HCT116 (cell line): ENCODE data around the gene SNTB2. TPM values are rescaled to one million over a fixed set of nuclear protein-coding genes. Genes with fewer than 3 reads are reported as not detected.

Experiments used
- ATAC-seq: fragments of 200-7000 bp; cut with Tn5 transposase; 2 replicates; pipeline ENCODE4 v1.9.1; 2020; ENCODE audit warnings: mild to moderate bottlenecking, moderate library complexity
- BruUV-seq: library from RNA; stranded (reverse); fragments of 400-500 nt; replicated peaks from 2 replicates; lab custom pipeline; 2021; lab: Mats Ljungman, UMichigan
- CTCF ChIA-PET: fragments of 300-600 bp; sonication (Branson Sonifier 250); formaldehyde crosslinking; loops from one replicate; lab custom pipeline; 2021; ENCODE audit warnings: antibody characterized with exemption; lab: Charles Lee
- POLR2A ChIA-PET: fragments of 300-600, 350-600 bp; sonication (Branson Sonifier 250); formaldehyde crosslinking; loops from one replicate; lab custom pipeline; 2021; ENCODE audit warnings: antibody characterized with exemption; lab: Charles Lee
- RAD21 ChIA-PET, 2 experiments: fragments of 300-600 bp; sonication (Branson Sonifier 250); formaldehyde crosslinking; loops; one replicate each; lab custom pipeline; 2023; ENCODE audit warnings: low total read pairs in 2 of 2; ENCODE audit not compliant: uncharacterized antibody in 2 of 2, unreplicated experiment in 2 of 2, low non-redundant PET in 1 of 2; lab: Charles Lee
- DNase-seq: peaks from one replicate; pipeline ENCODE4 v3.0.0-alpha.2; 2010; ENCODE audit warnings: low read depth, low spot score
- H2AFZ ChIP-seq: fragments of 200-600 bp; shearing (Covaris generic), sonication (generic); 2 replicates; pipeline ENCODE4 v1.6.1; 2017; ENCODE audit warnings: low read depth, mixed run types, mixed read lengths, antibody characterized with exemption, low read length; ENCODE audit not compliant: poor library complexity, severe bottlenecking
- H3K27ac ChIP-seq: 2 replicates; pipeline ENCODE4 v1.5.1; 2012; ENCODE audit warnings: low read depth, low read length
- H3K27me3 ChIP-seq: fragments of 200-600 bp; sonication (generic); 2 replicates; pipeline ENCODE4 v1.6.1; 2016; ENCODE audit warnings: mixed run types, low read length, mixed read lengths; ENCODE audit not compliant: insufficient read depth
- H3K36me3 ChIP-seq, 2 experiments: fragments of 200-500 bp in 1 of 2; fragments of 200-600 bp in 1 of 2; sonication (Bioruptor generic) in 1 of 2; sonication (generic) in 1 of 2; 2 replicates each; pipeline versions ENCODE4 v1.5.1 to v1.6.1; 2014 to 2016; ENCODE audit warnings: low read length in 2 of 2, inconsistent platforms in 1 of 2, mixed read lengths in 1 of 2, mixed run types in 1 of 2; ENCODE audit not compliant: insufficient read depth in 2 of 2, control insufficient read depth in 1 of 2
- H3K4me1 ChIP-seq, 2 experiments: fragments of 200-600 bp in 1 of 2; sonication (generic) in 1 of 2; 2 replicates each; pipeline versions ENCODE4 v1.5.1 to v1.6.1; 2012 to 2017; ENCODE audit warnings: low read length in 2 of 2, inconsistent platforms in 1 of 2, mild to moderate bottlenecking in 1 of 2, mixed read lengths in 1 of 2, mixed run types in 1 of 2, moderate library complexity in 1 of 2; ENCODE audit not compliant: insufficient read depth in 2 of 2, control insufficient read depth in 1 of 2
- H3K4me2 ChIP-seq: fragments of 200-600 bp; sonication (generic); 2 replicates; pipeline ENCODE4 v1.6.1; 2017; ENCODE audit warnings: mixed run types, low read length, mixed read lengths
- H3K4me3 ChIP-seq, 2 experiments: fragments of 200-600 bp in 1 of 2; sonication (generic) in 1 of 2; replicated peaks in 1 of 2; 2 replicates each; pipeline ENCODE4 v1.5.1; 2011 to 2016; ENCODE audit warnings: low read length in 2 of 2, control low read depth in 1 of 2, low read depth in 1 of 2, mild to moderate bottlenecking in 1 of 2, mixed read lengths in 1 of 2, mixed run types in 1 of 2
- H3K79me2 ChIP-seq: fragments of 200-600 bp; sonication (generic); 2 replicates; pipeline ENCODE4 v1.6.1; 2017; ENCODE audit warnings: mild to moderate bottlenecking, mixed run types, low read length, moderate library complexity, mixed read lengths; ENCODE audit not compliant: insufficient read depth
- H3K9ac ChIP-seq: fragments of 200-600 bp; sonication (generic); 2 replicates; pipeline ENCODE4 v1.6.1; 2016; ENCODE audit warnings: low read length, mixed read lengths
- H3K9me2 ChIP-seq: fragments of 200-600 bp; sonication (generic), shearing (Covaris generic); 2 replicates; pipeline ENCODE4 v1.6.1; 2017; ENCODE audit warnings: mixed run types, mild to moderate bottlenecking, moderate library complexity; ENCODE audit not compliant: insufficient read depth
- H3K9me3 ChIP-seq, 2 experiments: fragments of 200-500 bp in 1 of 2; fragments of 200-600 bp in 1 of 2; sonication (Bioruptor generic) in 1 of 2; sonication (generic) in 1 of 2; 2 replicates each; pipeline ENCODE4 v1.6.1; 2014 to 2017; ENCODE audit warnings: low read length in 2 of 2, mixed read lengths in 2 of 2, inconsistent platforms in 1 of 2, low read depth in 1 of 2, mild to moderate bottlenecking in 1 of 2, mixed run types in 1 of 2, moderate library complexity in 1 of 2; ENCODE audit not compliant: control insufficient read depth in 1 of 2, insufficient read depth in 1 of 2
- H4K20me1 ChIP-seq: fragments of 200-600 bp; sonication (generic), shearing (Covaris generic); 2 replicates; pipeline ENCODE4 v1.6.1; 2017; ENCODE audit warnings: mixed run types, mild to moderate bottlenecking, moderate library complexity; ENCODE audit not compliant: insufficient read depth
- ATF3 ChIP-seq: IDR thresholded peaks from 2 replicates; pipeline ENCODE4 v1.6.1; 2012
- CBX3 ChIP-seq: IDR thresholded peaks from 2 replicates; pipeline ENCODE4 v1.6.1; 2012; ENCODE audit warnings: low read depth
- CEBPB ChIP-seq: IDR thresholded peaks from 2 replicates; pipeline ENCODE4 v1.6.1; 2012; ENCODE audit warnings: low read depth
- EGR1 ChIP-seq: IDR thresholded peaks from 2 replicates; pipeline ENCODE4 v1.6.1; 2012; ENCODE audit warnings: low read depth
- ELF1 ChIP-seq: IDR thresholded peaks from 2 replicates; pipeline ENCODE4 v1.6.1; 2012; ENCODE audit warnings: low read depth, borderline replicate concordance
- EZH2 ChIP-seq: fragments of 200-600 bp; sonication (generic); IDR thresholded peaks from 2 replicates; pipeline ENCODE4 v1.6.1; 2017; ENCODE audit warnings: antibody characterized with exemption, mixed run types
- EZH2phosphoT487 ChIP-seq: fragments of 200-600 bp; IDR thresholded peaks from 2 replicates; pipeline ENCODE4 v1.6.1; 2018; ENCODE audit warnings: antibody characterized with exemption, borderline replicate concordance
- JUND ChIP-seq: IDR thresholded peaks from 2 replicates; pipeline ENCODE4 v1.6.1; 2012
- MAX ChIP-seq: IDR thresholded peaks from 2 replicates; pipeline ENCODE4 v1.6.1; 2012
- POLR2A ChIP-seq: IDR thresholded peaks from 2 replicates; pipeline ENCODE4 v1.7.0; 2011; ENCODE audit warnings: borderline replicate concordance; ENCODE audit not compliant: insufficient read depth, insufficient read length; ENCODE audit errors: extremely low read depth
- POLR2AphosphoS5 ChIP-seq: IDR thresholded peaks from 2 replicates; pipeline ENCODE4 v1.6.1; 2011; ENCODE audit warnings: mild to moderate bottlenecking, low read depth, low read length, moderate library complexity
- REST ChIP-seq: IDR thresholded peaks from 2 replicates; pipeline ENCODE4 v1.6.1; 2012; ENCODE audit warnings: low read depth
- SIN3A ChIP-seq: IDR thresholded peaks from 2 replicates; pipeline ENCODE4 v1.6.1; 2012; ENCODE audit warnings: low read depth
- SP1 ChIP-seq: IDR thresholded peaks from 2 replicates; pipeline ENCODE4 v1.6.1; 2012; ENCODE audit warnings: low read depth
- SRF ChIP-seq: IDR thresholded peaks from 2 replicates; pipeline ENCODE4 v1.6.1; 2012; ENCODE audit warnings: low read depth
- TCF7L2 ChIP-seq: IDR thresholded peaks from 2 replicates; pipeline ENCODE4 v1.7.0; 2011; ENCODE audit warnings: borderline replicate concordance, inconsistent platforms; ENCODE audit not compliant: insufficient read depth, insufficient read length; ENCODE audit errors: extremely low read depth
- ZFX ChIP-seq: fragments of 450-650 bp; IDR thresholded peaks from 2 replicates; pipeline ENCODE4 v1.6.1; 2017
- intact Hi-C: fragments of 100-400 bp; cut with micrococcal nuclease; formaldehyde crosslinking; loops from 2 replicates; pipeline ENCODE4 v1.10.0; 2022
- total RNA-seq: library from RNA; stranded (reverse); gene quantifications from one replicate; pipeline ENCODE4 v1.2.1, GENCODE V29; 2021; ENCODE audit not compliant: unreplicated experiment
- TF ChIP-seq, protein P1 (sequence below): IDR thresholded peaks from 2 replicates; pipeline ENCODE4 v1.6.1; 2011; ENCODE audit warnings: mild to moderate bottlenecking, low read length, moderate library complexity; ENCODE audit not compliant: insufficient replicate concordance; ENCODE audit errors: extremely low read depth
- TF ChIP-seq, protein P2 (sequence below), 3 experiments: fragments of 200-600 bp in 1 of 3; sonication (generic) in 1 of 3; IDR thresholded peaks in 2 of 3; conservative IDR thresholded peaks in 1 of 3; 2 replicates each; pipeline ENCODE4 v1.5.1; 2012 to 2017; ENCODE audit warnings: low read depth in 2 of 3, low read length in 2 of 3, antibody characterized with exemption in 1 of 3, borderline replicate concordance in 1 of 3, control low read depth in 1 of 3, mild to moderate bottlenecking in 1 of 3, mixed read lengths in 1 of 3, mixed run types in 1 of 3, moderate library complexity in 1 of 3; ENCODE audit not compliant: insufficient read depth in 1 of 3

Gene SNTB2
- total RNA-seq, 1 experiment from 2014 or later: 38.1 TPM

- no peaks in the 10 kb centered on the region for H3K9me3 ChIP-seq
- peaks cover 49 to 71% of the 10 kb centered on the region in 2 experiments for H3K36me3 ChIP-seq
- POLR2A ChIA-PET: no interaction called here
- no peak overlapping the region for H2AFZ ChIP-seq
- H3K9me2 ChIP-seq: no peaks in the 10 kb centered on the region
- H3K9ac ChIP-seq: no peak overlapping the region
- H4K20me1 ChIP-seq: peaks cover 3% of the 10 kb centered on the region; the same call in 1 of the 2 replicates
- CTCF ChIA-PET: no interaction called here
- no peaks in the 10 kb centered on the region; a peak in 1 of 4 replicates for H3K4me1 ChIP-seq
- no peak overlapping the region for H3K4me3 ChIP-seq
- DNase-seq (no peak), ATAC-seq (no peak)
- BruUV-seq: no TSS peak
- RAD21 ChIA-PET: no interaction called here
- H3K79me2 ChIP-seq: peaks cover 30% of the 10 kb centered on the region; the same call in 1 of the 2 replicates
- no peak overlapping the region for H3K27ac ChIP-seq
- H3K27me3 ChIP-seq: no peaks in the 10 kb centered on the region
- TF ChIP-seq ZFX: no peak
- no peak for TF ChIP-seq EZH2phosphoT487
- TF ChIP-seq, protein P1, sequence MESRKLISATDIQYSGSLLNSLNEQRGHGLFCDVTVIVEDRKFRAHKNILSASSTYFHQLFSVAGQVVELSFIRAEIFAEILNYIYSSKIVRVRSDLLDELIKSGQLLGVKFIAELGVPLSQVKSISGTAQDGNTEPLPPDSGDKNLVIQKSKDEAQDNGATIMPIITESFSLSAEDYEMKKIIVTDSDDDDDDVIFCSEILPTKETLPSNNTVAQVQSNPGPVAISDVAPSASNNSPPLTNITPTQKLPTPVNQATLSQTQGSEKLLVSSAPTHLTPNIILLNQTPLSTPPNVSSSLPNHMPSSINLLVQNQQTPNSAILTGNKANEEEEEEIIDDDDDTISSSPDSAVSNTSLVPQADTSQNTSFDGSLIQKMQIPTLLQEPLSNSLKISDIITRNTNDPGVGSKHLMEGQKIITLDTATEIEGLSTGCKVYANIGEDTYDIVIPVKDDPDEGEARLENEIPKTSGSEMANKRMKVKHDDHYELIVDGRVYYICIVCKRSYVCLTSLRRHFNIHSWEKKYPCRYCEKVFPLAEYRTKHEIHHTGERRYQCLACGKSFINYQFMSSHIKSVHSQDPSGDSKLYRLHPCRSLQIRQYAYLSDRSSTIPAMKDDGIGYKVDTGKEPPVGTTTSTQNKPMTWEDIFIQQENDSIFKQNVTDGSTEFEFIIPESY: no peak
- TF ChIP-seq JUND: no peak
- no peak for TF ChIP-seq ELF1
- TF ChIP-seq EZH2: no peak
- TF ChIP-seq POLR2A: no peak
- TF ChIP-seq SP1: no peak
- no peak for TF ChIP-seq POLR2AphosphoS5
- no peak for TF ChIP-seq CBX3
- TF ChIP-seq REST: no peak
- no peak for TF ChIP-seq EGR1
- TF ChIP-seq SIN3A: no peak
- no peak for TF ChIP-seq SRF
- TF ChIP-seq, protein P2, sequence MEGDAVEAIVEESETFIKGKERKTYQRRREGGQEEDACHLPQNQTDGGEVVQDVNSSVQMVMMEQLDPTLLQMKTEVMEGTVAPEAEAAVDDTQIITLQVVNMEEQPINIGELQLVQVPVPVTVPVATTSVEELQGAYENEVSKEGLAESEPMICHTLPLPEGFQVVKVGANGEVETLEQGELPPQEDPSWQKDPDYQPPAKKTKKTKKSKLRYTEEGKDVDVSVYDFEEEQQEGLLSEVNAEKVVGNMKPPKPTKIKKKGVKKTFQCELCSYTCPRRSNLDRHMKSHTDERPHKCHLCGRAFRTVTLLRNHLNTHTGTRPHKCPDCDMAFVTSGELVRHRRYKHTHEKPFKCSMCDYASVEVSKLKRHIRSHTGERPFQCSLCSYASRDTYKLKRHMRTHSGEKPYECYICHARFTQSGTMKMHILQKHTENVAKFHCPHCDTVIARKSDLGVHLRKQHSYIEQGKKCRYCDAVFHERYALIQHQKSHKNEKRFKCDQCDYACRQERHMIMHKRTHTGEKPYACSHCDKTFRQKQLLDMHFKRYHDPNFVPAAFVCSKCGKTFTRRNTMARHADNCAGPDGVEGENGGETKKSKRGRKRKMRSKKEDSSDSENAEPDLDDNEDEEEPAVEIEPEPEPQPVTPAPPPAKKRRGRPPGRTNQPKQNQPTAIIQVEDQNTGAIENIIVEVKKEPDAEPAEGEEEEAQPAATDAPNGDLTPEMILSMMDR (IDR thresholded peaks at IDR 0.05 in 2 of 3, conservative IDR thresholded peaks at IDR 0.05 in 1 of 3; ENCODE audit: borderline replicate concordance in 1 of 3, insufficient read depth in 1 of 3, low read depth in 2 of 3, low read length in 2 of 3): no peak
- TF ChIP-seq TCF7L2: no peak
- TF ChIP-seq CEBPB: no peak
- TF ChIP-seq ATF3: no peak
- no peak for TF ChIP-seq MAX
- intact Hi-C loops: no loop called here
- no peak overlapping the region for H3K4me2 ChIP-seq
Observed at GRCh38 chr16:69157196-69157595, 29.8 kb upstream of the SNTB2 start.
